GM23338 (cell line): Measurements from ENCODE around the gene PCA3. TPM values are rescaled to one million over a fixed set of nuclear protein-coding genes. Genes with fewer than 3 reads are reported as not detected.

Experiments used
- ATAC-seq: fragments of 200-7000 bp; cut with Tn5 transposase; 3 replicates; pipeline ENCODE4 v1.9.1; 2020
- DNase-seq: peaks from one replicate; pipeline ENCODE4 v3.0.0-alpha.2; 2015; ENCODE audit warnings: low spot score
- H2AFZ ChIP-seq: fragments of 200-600 bp; sonication (generic); 2 replicates; pipeline ENCODE4 v1.8.0; 2016; ENCODE audit warnings: antibody characterized with exemption, mild to moderate bottlenecking, moderate library complexity
- H3F3A ChIP-seq: fragments of 200-600 bp; sonication (generic); replicated peaks from 2 replicates; pipeline ENCODE4 v1.8.0; 2017; ENCODE audit warnings: antibody characterized with exemption, mixed run types, low read depth
- H3K27ac ChIP-seq: fragments of 200-600 bp; sonication (generic); 2 replicates; pipeline ENCODE4 v1.6.1; 2016; ENCODE audit warnings: low read depth
- H3K27me3 ChIP-seq: fragments of 200-600 bp; sonication (generic); 2 replicates; pipeline ENCODE4 v1.8.0; 2016; ENCODE audit warnings: mild to moderate bottlenecking, mixed run types, moderate library complexity; ENCODE audit not compliant: insufficient read depth
- H3K36me3 ChIP-seq: fragments of 200-600 bp; sonication (generic); 2 replicates; pipeline ENCODE4 v1.8.0; 2016; ENCODE audit warnings: mild to moderate bottlenecking; ENCODE audit not compliant: insufficient read depth
- H3K4me1 ChIP-seq: fragments of 200-600 bp; sonication (generic); 2 replicates; pipeline ENCODE4 v1.8.0; 2016; ENCODE audit warnings: mild to moderate bottlenecking, moderate library complexity; ENCODE audit not compliant: insufficient read depth
- H3K4me2 ChIP-seq: fragments of 200-600 bp; sonication (generic); 2 replicates; pipeline ENCODE4 v1.7.1; 2017; ENCODE audit warnings: mixed run types
- H3K4me3 ChIP-seq: fragments of 200-600 bp; sonication (generic); 2 replicates; pipeline ENCODE4 v1.6.1; 2016; ENCODE audit warnings: mixed run types
- H3K79me2 ChIP-seq: fragments of 200-600 bp; sonication (generic); replicated peaks from 2 replicates; pipeline ENCODE4 v1.8.0; 2017; ENCODE audit warnings: mild to moderate bottlenecking; ENCODE audit not compliant: insufficient read depth
- H3K9me2 ChIP-seq: fragments of 200-600 bp; sonication (generic); 2 replicates; pipeline ENCODE4 v1.8.0; 2017; ENCODE audit not compliant: insufficient read depth
- H4K20me1 ChIP-seq: fragments of 200-600 bp; sonication (generic); replicated peaks from 2 replicates; pipeline ENCODE4 v1.8.0; 2017; ENCODE audit warnings: mild to moderate bottlenecking; ENCODE audit not compliant: insufficient read depth
- H3K27ac Mint-ChIP-seq: 2 replicates; pipeline ENCODE4 v1.8.0; 2020; ENCODE audit warnings: inconsistent platforms, mild to moderate bottlenecking, moderate library complexity, mixed read lengths
- H3K27me3 Mint-ChIP-seq: 3 replicates; pipeline ENCODE4 v1.8.0; 2022; ENCODE audit warnings: low read depth, mild to moderate bottlenecking, moderate library complexity, mixed read lengths, inconsistent platforms; ENCODE audit not compliant: insufficient read depth, poor library complexity
- H3K36me3 Mint-ChIP-seq: 3 replicates; pipeline ENCODE4 v1.8.0; 2021; ENCODE audit warnings: low read depth, mild to moderate bottlenecking, inconsistent platforms, moderate library complexity, mixed read lengths
- H3K4me1 Mint-ChIP-seq: 3 replicates; pipeline ENCODE4 v1.8.0; 2020; ENCODE audit warnings: mild to moderate bottlenecking, inconsistent platforms, mixed read lengths
- H3K4me3 Mint-ChIP-seq: 3 replicates; pipeline ENCODE4 v1.8.0; 2021; ENCODE audit warnings: moderate library complexity, mild to moderate bottlenecking, inconsistent platforms, mixed read lengths
- H3K9me3 Mint-ChIP-seq: 3 replicates; pipeline ENCODE4 v1.8.0; 2020; ENCODE audit warnings: moderate library complexity, mild to moderate bottlenecking, inconsistent platforms, mixed read lengths
- ETS1 ChIP-seq: IDR thresholded peaks from 2 replicates; pipeline ENCODE4 v1.6.1; 2016; ENCODE audit warnings: antibody characterized with exemption
- EZH2phosphoT487 ChIP-seq: fragments of 200-600 bp; sonication (generic); IDR thresholded peaks from one replicate; pipeline ENCODE4 v1.8.1; 2018; ENCODE audit warnings: antibody characterized with exemption; ENCODE audit not compliant: unreplicated experiment
- NANOG ChIP-seq: IDR thresholded peaks from 2 replicates; pipeline ENCODE4 v1.6.1; 2016; ENCODE audit warnings: antibody characterized with exemption, borderline replicate concordance
- POLR2AphosphoS5 ChIP-seq: IDR thresholded peaks from 2 replicates; pipeline ENCODE4 v1.6.1; 2016; ENCODE audit warnings: antibody characterized with exemption, low read depth
- ZNF114 ChIP-seq: fragments of 250-450 bp; sonication (Bioruptor Pico); IDR thresholded peaks from 2 replicates; pipeline ENCODE4 v1.5.0; 2020; ENCODE audit warnings: mild to moderate bottlenecking, moderate library complexity
- ZNF331 ChIP-seq: fragments of 250-450 bp; sonication (Bioruptor Pico); IDR thresholded peaks from 2 replicates; pipeline ENCODE4 v1.5.0; 2020; ENCODE audit warnings: low read depth, mild to moderate bottlenecking, moderate library complexity
- ZNF462 ChIP-seq: fragments of 250-450 bp; sonication (Bioruptor Pico); IDR thresholded peaks from 2 replicates; pipeline ENCODE4 v1.5.0; 2020; ENCODE audit warnings: mild to moderate bottlenecking, moderate library complexity
- polyA plus RNA-seq: library from polyadenylated mRNA; unstranded; fragments of >200 nt; fragmentation: Nextera tagmentation; extraction: Ambion mirVana; gene quantifications from 2 replicates; pipeline ENCODE4 v1.2.1, GENCODE V29; 2016
- total RNA-seq: library from RNA; depleted of rRNA; stranded (reverse); fragments of >200 nt; shearing (Covaris generic); gene quantifications from 2 replicates; pipeline ENCODE4 v1.2.3, GENCODE V29; 2014

Gene PCA3
- total and polyA plus RNA-seq, 2 experiments from 2014 or later: 0.28 to 0.76 TPM

GRCh38 chr9:76717613-76718012, 46.6 kb upstream of the PCA3 start:
- no peaks in the 10 kb centered on the region for H3K9me2 ChIP-seq

More at GRCh38 chr9:76717613-76718012, 46.6 kb upstream of the PCA3 start:
- Mint-ChIP-seq H3K27me3 (no peaks in the 10 kb centered on the region), H3K9me3 (no peaks in the 10 kb centered on the region), H3K36me3 (no peaks in the 10 kb centered on the region), H3K4me3 (no peak overlapping the region), H3K27ac (no peak overlapping the region; the same call in 1 of the 2 replicates), H3K4me1 (peaks cover 15% of the 10 kb centered on the region)
- H4K20me1 ChIP-seq: no peaks in the 10 kb centered on the region
- DNase-seq (no peak), ATAC-seq (no peak)
- H3K27me3 ChIP-seq: no peaks in the 10 kb centered on the region
- TF ChIP-seq ZNF331 (CRISPR knock-in tag): no peak
- no peak for TF ChIP-seq POLR2AphosphoS5
- TF ChIP-seq ZNF114 (CRISPR knock-in tag): no peak
- TF ChIP-seq ETS1: no peak
- TF ChIP-seq ZNF462 (CRISPR knock-in tag): no peak
- TF ChIP-seq NANOG: no peak
- TF ChIP-seq EZH2phosphoT487: no peak
- H3K36me3 ChIP-seq: no peaks in the 10 kb centered on the region
- peaks cover 8% of the 10 kb centered on the region; the same call in 1 of the 2 replicates for H3K4me1 ChIP-seq
- no peaks in the 10 kb centered on the region for H3F3A ChIP-seq
- H3K4me2 ChIP-seq: no peak overlapping the region
- no peaks in the 10 kb centered on the region for H3K79me2 ChIP-seq
- no peak overlapping the region for H2AFZ ChIP-seq
- no peak overlapping the region; the same call in 1 of the 2 replicates for H3K27ac ChIP-seq
- no peak overlapping the region for H3K4me3 ChIP-seq
